22Rv1 (cell line): ENCODE data around the gene KRT17.

Source experiments
- ZFX ChIP-seq: fragments of 450-650 bp; IDR thresholded peaks from 2 replicates; pipeline ENCODE4 v1.6.1; 2017; ENCODE audit warnings: antibody characterized with exemption, borderline replicate concordance
- TF ChIP-seq, protein P1 (sequence below): fragments of 450-650 bp; IDR thresholded peaks from 2 replicates; pipeline ENCODE4 v1.5.1; 2017; ENCODE audit warnings: mild to moderate bottlenecking

DNA sequence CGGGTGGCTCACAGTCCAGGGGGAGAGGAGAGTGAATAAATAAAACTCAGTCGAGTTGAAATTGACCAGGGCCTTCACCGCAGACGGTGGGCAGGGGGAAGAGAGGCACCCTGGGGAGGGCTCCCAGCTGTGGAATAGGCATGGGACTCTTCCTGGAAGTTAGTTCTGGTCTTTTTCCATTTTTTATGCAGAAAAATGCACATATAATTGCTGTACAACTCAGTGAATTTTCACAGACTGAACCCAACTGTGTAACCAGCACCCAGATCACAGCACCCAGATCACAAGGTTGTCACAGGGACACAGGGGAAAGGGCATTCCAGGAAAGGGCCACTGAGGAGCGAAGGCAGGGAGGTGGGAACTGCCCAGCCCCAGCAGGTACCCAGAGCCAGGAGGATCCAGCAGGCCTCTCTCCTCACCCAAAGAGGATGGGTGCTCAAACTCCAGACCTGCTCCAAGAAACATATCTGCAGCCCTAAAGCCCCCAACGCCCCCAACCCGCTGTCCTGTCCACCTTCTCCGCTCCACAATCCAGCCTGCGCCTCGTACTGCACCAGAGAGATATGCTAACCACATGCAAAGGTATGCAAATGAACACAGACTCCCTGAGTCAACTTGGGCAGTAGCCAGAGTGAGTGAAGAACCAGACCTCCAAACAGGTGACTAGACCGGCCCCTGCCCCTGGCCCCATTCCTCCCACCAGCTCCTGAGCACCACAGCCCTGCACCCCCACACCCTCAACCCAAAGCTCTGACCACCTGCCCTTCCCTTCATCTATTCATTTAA lies 35.2 kb upstream of the KRT17 start:
- no peak for TF ChIP-seq ZFX
- TF ChIP-seq, protein P1, sequence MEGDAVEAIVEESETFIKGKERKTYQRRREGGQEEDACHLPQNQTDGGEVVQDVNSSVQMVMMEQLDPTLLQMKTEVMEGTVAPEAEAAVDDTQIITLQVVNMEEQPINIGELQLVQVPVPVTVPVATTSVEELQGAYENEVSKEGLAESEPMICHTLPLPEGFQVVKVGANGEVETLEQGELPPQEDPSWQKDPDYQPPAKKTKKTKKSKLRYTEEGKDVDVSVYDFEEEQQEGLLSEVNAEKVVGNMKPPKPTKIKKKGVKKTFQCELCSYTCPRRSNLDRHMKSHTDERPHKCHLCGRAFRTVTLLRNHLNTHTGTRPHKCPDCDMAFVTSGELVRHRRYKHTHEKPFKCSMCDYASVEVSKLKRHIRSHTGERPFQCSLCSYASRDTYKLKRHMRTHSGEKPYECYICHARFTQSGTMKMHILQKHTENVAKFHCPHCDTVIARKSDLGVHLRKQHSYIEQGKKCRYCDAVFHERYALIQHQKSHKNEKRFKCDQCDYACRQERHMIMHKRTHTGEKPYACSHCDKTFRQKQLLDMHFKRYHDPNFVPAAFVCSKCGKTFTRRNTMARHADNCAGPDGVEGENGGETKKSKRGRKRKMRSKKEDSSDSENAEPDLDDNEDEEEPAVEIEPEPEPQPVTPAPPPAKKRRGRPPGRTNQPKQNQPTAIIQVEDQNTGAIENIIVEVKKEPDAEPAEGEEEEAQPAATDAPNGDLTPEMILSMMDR = no peak
